ENCODE data around the gene ZNF41.

The ZNF41 gene

GRCh38 chrX:47482512-47483305 is at the start of gene ZNF41:
Gene ZNF41 (minus strand): TSS chrX:47483222. CDS start chrX:47467481, 15,741 bp downstream.
- in situ Hi-C loops (cut with MboI; ENCODE audit: low sequenced_read_pairs), result no loop called here

- in situ Hi-C loops (cut with MboI; ENCODE audit: low sequenced_read_pairs), result no loop called here
Observed at GRCh38 chrX:47530049-47530448, 47.0 kb upstream of the ZNF41 start.

GRCh38 chrX:47529548-47529947 is 46.5 kb upstream of the ZNF41 start:
- in situ Hi-C loops (cut with MboI; ENCODE audit: low sequenced_read_pairs), result no loop called here

GRCh38 chrX:47523713-47524166 is 40.7 kb upstream of the ZNF41 start:
- in situ Hi-C loops (cut with MboI; ENCODE audit: low sequenced_read_pairs), result loop anchor here (25.0 kb wide), 1 partner anchor 311 kb away; the partner anchor contains the start of gene CDK16

DNA sequence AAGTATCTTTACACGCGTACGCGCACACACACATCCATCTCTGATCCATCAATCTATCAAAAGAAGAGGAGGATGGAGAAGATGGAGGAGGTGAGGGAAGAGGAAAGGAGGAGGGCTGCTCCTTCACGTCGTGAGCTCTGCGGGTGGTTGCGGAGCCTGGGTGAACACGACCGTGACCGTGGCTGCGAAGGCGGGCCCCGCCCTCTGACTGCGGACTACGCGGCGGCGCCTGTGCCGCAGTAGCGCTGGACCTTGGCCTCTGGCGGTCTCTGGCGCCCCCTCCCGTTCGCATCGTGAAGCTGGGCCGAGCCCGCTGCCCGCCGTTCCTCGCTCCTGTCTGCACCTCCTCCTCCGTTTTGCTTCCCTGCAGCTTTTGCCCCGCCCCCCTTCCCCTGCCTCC is 40.3 kb upstream of the ZNF41 start:
- in situ Hi-C loops (cut with MboI; ENCODE audit: low sequenced_read_pairs), result loop anchor here (25.0 kb wide), 1 partner anchor 311 kb away; the partner anchor contains the start of gene CDK16

- in situ Hi-C loops (cut with MboI; ENCODE audit: low sequenced_read_pairs), result loop anchor here (25.0 kb wide), 1 partner anchor 306 kb away; the partner anchor contains the start of gene CDK16
Observed at GRCh38 chrX:47518144-47518543, 35.1 kb upstream of the ZNF41 start.

DNA sequence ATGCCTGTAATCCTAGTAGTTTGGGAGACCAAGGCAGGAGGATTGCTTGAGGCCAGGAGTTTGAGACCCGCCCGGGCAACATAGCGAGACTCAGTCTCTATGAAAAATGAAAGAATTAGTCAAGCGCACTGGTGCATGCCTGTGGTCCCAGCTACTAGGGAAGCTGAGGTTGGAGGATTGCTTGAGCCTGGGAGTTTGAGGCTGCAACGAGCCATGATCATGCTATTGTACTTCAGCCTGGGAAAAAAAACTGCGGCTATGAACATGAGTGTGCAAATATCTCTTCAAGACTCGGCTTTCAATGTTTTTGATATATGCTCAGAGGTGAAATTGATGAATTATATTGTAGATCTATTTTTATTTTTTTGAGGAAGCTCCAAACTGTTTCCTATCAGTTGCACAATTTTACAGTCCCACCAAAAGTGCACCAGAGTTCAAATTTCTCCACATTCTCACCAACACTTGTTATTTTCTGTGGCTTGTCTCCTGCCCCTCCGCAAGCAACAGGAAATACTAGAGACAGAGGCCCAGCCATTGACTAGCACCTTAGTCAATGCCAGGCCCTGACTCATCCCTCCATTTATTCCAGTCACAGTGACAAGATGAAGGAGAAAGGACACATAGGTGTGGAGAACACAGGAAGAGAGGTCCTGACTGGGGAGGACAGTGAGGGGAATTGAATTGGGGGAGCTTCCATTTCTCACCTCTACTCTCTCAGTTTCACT is 33.1 kb upstream of the ZNF41 start:
- in situ Hi-C loops (cut with MboI; ENCODE audit: low sequenced_read_pairs), result loop anchor here (25.0 kb wide), 1 partner anchor 304 kb away; the partner anchor contains the start of gene CDK16

DNA sequence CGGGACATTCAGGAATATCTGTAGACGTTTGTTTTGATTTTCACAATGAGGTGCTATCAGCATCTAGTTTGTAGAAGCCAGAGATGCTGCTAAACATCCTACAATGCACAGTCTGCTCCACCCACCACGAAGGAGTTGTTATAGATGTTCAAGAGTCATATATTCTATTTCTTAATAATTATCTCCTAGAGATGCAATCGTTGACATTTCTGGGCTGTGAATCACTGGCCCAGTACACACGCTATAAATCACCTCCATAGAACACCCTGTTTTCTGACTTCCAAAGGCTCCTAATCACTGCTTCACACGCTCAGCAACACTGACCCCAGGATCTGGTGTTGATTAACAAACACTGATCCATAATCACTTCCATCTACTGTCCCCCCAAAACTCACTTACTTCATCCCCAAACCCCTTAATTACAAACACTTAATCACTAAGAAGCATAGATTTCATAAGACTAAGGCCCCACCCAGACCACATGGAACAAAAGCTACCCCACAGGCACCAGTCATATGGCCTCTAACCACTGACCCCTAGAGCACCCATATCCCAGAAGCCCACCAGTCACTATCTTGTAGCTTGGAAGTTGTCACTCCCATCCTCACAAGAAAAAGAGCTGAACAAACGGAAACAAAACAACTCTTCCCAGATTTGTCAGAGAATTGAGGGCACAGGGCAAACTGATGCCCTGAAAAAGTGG is 31.7 kb upstream of the ZNF41 start:
- in situ Hi-C loops (cut with MboI; ENCODE audit: low sequenced_read_pairs), result loop anchor here (25.0 kb wide), 1 partner anchor 302 kb away; the partner anchor contains the start of gene CDK16

DNA sequence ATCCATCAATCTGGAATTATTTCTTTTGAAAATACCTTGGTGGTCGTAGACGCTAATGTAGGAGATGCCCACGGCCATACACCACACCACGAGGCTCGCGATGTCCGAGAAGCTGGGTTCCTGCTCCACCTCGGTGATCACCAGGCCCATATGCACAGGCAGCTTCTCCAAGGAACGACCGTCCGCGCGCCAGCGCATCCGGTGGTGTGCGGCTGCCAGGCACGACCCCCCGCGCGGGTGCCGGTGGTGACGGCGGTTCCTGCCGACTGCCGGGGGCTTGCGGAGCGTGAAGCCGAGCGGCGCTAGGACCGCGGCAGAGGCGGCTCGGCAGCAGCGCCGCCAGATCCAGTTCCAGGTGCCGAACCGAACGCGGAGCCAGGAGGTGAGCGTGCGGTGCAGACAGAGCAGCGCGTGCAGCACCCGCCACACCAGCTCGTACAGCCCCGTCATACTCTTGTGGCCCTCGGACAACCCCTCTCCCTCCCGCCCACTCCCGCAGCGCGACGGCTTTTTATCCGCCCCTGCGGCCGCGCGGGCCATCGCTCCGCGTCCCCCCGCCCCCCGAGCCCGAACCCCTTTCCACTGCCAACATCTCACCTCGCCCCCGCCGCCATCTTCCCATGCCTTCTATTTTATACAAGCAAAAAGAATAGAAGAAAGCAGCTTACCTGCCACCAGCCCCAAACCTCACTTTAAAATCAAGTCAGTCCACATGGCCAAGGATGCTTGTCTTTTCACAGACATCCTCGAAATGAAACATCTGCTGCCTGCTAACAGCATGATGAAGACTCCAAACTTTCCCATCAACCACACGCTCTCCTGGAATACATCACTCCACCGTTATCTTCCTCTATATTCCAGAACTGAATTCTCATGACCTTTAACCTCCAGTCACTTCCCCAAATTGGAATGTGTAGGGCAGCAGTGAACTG is 30.3 kb upstream of the ZNF41 start:
- in situ Hi-C loops (cut with MboI; ENCODE audit: low sequenced_read_pairs), result loop anchor here (25.0 kb wide), 1 partner anchor 301 kb away; the partner anchor contains the start of gene CDK16

- in situ Hi-C loops (cut with MboI; ENCODE audit: low sequenced_read_pairs), result loop anchor here (25.0 kb wide), 1 partner anchor 300 kb away; the partner anchor contains the start of gene CDK16
Observed at GRCh38 chrX:47512383-47512782, 29.4 kb upstream of the ZNF41 start.

DNA sequence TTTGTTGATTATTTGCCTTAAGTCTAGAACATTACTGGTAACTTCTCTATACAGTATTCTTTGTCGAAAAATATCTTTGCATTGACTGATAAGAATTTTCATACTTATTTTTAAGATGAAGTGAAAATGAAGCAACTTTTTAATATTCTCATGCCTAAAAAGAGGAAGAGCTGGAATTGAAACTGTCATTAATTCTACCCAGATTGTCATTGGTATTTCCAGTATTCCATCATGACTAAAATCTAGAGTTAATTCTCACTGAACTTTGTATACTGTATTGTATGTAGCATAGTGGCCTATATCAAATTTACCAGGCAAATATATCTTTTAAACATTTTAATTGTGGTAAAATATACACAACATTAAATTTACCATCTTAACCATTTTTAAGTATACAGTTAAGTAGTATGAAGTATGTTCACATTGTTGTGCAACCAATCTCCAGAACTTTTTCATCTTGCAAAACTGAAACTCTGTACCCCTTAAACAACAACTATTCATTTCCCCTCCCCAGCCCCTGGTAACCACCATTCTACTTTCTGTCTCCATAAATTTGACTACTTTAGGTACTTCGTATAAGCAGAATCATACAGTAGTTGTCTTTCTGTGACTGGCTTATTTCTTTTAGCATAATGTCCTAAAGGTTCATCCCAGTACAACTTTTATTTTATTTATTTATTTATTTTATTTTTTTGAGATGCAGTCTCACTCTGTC is 24.3 kb upstream of the ZNF41 start:
- in situ Hi-C loops (cut with MboI; ENCODE audit: low sequenced_read_pairs), result loop anchor here (25.0 kb wide), 1 partner anchor 295 kb away; the partner anchor contains the start of gene CDK16

DNA sequence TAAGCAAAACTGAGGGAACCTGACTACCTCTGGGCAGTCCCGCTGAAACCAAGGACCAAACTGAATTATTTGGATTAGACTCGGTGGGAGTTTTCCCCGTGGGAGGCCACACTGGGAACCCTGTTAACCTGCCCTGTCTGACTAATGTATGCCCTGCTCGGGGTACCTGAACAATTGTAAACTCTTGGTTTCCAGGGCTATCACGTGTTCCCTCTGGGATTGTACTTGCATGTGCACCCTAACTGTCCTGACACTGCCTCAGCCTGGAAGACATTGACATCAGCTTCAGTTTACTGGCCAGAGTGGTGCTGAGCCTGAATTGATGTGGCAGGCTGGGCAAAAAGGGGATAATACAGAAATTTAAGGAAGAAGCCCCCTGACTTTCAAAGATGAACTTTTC is 20.1 kb upstream of the ZNF41 start:
- in situ Hi-C loops (cut with MboI; ENCODE audit: low sequenced_read_pairs), result loop anchor here (25.0 kb wide), 1 partner anchor 291 kb away; the partner anchor contains the start of gene CDK16

DNA sequence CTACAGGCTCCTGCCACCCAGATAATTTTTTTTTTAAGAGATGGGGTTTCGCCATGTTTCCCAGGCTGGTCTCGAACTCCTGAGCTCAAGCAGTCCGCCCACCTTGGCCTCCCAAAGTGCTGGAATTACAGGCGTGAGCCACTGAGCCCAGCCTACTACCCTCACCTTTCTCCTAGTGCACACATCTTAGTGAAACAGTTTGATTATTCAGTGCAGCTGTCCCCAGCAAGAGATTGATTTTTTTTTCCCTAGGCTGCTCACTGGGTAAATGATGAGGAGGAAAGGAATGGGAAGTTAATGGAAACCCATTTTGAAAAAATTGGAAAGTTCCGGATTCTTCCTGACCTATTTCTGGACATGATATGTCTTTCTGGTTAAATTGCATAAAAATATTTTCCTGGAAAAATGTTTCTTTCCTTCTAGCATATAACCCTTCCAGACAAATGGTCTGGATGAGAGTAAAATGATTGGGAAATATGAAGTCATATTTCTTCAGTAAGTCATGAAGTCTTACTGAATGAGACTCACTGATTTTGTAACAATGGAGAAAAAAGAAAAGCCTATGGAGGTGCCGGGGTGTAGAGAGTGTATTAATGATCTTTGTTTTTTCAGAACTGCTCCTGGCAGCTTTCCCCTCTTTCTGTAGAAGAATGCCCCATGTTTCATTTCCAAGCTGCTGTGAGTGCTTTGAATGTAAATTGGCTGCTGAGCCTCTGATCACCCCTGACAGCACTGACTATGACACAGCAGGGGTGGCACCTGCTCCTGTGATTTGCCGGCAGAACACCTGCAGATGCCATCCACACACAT is 19.5 kb upstream of the ZNF41 start:
- in situ Hi-C loops (cut with MboI; ENCODE audit: low sequenced_read_pairs), result loop anchor here (25.0 kb wide), 1 partner anchor 290 kb away; the partner anchor contains the start of gene CDK16

DNA sequence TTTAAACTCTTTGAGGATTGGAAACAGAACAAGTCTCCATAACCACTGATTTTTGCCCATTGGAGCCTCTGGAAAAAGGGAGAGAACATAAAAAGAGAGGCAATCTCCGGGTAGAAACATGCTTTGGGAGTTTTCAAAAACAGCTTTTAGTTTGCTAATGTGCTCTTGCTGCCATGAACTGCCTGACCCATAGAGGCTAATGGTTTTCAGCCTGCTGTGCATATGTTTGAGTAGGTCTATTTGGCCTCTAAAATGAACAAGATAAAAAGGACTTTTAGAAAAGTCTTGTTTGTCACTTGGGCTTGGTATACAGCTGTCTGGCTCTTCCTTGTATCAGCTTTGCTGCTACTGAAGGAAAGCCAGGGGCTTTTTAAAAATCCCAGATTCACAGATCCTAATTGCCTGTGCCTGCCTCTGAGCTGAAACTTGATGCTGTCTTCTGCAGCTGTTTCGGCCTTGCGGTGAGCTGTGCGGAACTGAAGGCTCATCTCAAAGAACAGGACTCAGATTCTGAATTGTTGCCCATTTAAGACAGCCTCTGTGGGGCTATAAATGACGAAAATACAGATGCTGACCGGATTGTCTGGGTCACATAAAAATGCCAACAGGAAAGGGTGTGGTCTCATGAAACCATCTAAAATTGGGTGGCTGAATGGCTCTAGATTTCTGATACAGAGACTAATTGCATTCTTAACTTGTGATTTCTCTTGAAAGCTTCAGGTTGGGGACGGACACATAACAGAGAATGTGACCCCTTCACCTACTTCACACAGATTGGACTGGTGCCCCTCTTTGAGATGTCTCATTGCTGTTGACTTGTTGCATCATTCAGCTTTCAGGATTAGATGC is 18.4 kb upstream of the ZNF41 start:
- in situ Hi-C loops (cut with MboI; ENCODE audit: low sequenced_read_pairs), result loop anchor here (25.0 kb wide), 1 partner anchor 289 kb away; the partner anchor contains the start of gene CDK16

DNA sequence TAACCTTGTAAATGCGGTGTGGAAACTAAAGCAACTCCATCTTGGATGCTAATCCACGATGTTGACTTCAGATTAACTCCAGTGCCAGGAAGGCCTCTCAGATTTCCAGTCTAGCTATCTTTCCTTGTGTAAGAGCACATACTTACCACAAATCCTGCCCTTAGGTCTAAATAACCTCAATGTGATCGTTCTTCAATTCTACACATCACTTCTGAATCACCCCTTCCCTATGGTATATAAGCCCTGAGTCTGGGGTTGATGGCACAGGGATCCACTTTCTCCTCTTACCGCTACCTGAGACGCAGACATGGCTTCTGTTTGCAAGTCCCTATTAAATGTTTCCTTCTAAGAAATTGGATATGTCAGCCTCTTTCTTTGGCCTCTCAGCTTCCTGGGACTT is 17.5 kb upstream of the ZNF41 start:
- in situ Hi-C loops (cut with MboI; ENCODE audit: low sequenced_read_pairs), result loop anchor here (25.0 kb wide), 1 partner anchor 288 kb away; the partner anchor contains the start of gene CDK16

DNA sequence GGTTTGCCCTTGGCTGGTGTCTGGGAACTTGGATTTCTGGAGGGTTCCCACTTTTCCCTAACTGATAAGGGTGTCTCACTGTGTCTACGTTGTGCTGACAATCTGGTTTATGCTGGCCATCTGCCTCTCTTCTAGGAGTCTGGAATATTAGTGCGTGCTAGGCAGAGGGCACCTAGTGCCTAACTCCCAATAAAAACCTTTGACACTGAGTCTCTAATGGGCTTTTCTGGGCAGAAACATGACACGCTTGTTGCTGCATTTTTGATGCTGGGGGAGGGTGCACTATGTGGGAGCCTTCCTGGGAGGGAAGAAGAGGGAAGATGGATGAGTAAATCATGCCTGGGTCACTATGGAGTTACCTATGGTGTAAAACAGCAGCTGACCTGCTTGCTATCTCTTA is 16.3 kb upstream of the ZNF41 start:
- in situ Hi-C loops (cut with MboI; ENCODE audit: low sequenced_read_pairs), result no loop called here

- in situ Hi-C loops (cut with MboI; ENCODE audit: low sequenced_read_pairs), result no loop called here
Observed at GRCh38 chrX:47498411-47498810, 15.4 kb upstream of the ZNF41 start.
